HG03520 (cell line): ENCODE measurements around the gene AEBP1.

Source experiments
- ATAC-seq: cut with Tn5 transposase; IDR thresholded peaks from one replicate; pipeline ENCODE4 v1.9.1; 2021; ENCODE audit warnings: mild to moderate bottlenecking, moderate library complexity; ENCODE audit not compliant: unreplicated experiment

Gene AEBP1

GRCh38 chr7:44066494-44067063, 37.6 kb upstream of the AEBP1 start:
- no peak for ATAC-seq

- ATAC-seq = no peak
Observed at GRCh38 chr7:44067064-44067951, 36.8 kb upstream of the AEBP1 start.

- no peak for ATAC-seq
Observed at GRCh38 chr7:44068054-44068453, 36.1 kb upstream of the AEBP1 start.

- no peak for ATAC-seq
Observed at GRCh38 chr7:44071726-44072363, 32.3 kb upstream of the AEBP1 start.

- no peak for ATAC-seq
Observed at GRCh38 chr7:44072364-44073231, 31.5 kb upstream of the AEBP1 start.

GRCh38 chr7:44073664-44074348, 30.3 kb upstream of the AEBP1 start:
- no peak for ATAC-seq

- ATAC-seq = no peak
Observed at GRCh38 chr7:44074349-44074695, 29.8 kb upstream of the AEBP1 start.

- no peak for ATAC-seq
Observed at GRCh38 chr7:44075296-44076075, 28.7 kb upstream of the AEBP1 start.

- no peak for ATAC-seq
Observed at GRCh38 chr7:44076101-44076895, 27.8 kb upstream of the AEBP1 start.

GRCh38 chr7:44077061-44077460, 27.1 kb upstream of the AEBP1 start:
- no peak for ATAC-seq

- ATAC-seq = no peak
Observed at GRCh38 chr7:44077681-44078091, 26.5 kb upstream of the AEBP1 start.

- no peak for ATAC-seq
Observed at GRCh38 chr7:44078521-44078920, 25.6 kb upstream of the AEBP1 start.

GRCh38 chr7:44079331-44080021, 24.7 kb upstream of the AEBP1 start:
- no peak for ATAC-seq

- ATAC-seq = no peak
Observed at GRCh38 chr7:44080118-44080517, 24.0 kb upstream of the AEBP1 start.

- no peak for ATAC-seq
Observed at GRCh38 chr7:44080686-44081265, 23.4 kb upstream of the AEBP1 start.

GRCh38 chr7:44081266-44081748, 22.8 kb upstream of the AEBP1 start:
- ATAC-seq = no peak

- peak; percentile 87 for ATAC-seq
Observed at GRCh38 chr7:44082541-44083207, 21.5 kb upstream of the AEBP1 start.
